OCI-LY7 (cell line): Measurements from ENCODE around the gene ABLIM1. TPM values are rescaled to one million over a fixed set of nuclear protein-coding genes. Genes with fewer than 3 reads are reported as not detected.
A peak's percentile ranks its signal among the peaks of the same experiment; 100 is the strongest.

ENCODE experiments used
- BruUV-seq: library from RNA; stranded (reverse); fragments of 400-500 nt; replicated peaks from 2 replicates; lab custom pipeline; 2021; lab: Mats Ljungman, UMichigan
- CTCF ChIA-PET: fragments of 300-600 bp; sonication (Branson Sonifier 250); formaldehyde crosslinking; loops from one replicate; lab custom pipeline; 2022; ENCODE audit warnings: antibody characterized with exemption; ENCODE audit not compliant: unreplicated experiment; lab: Charles Lee
- POLR2A ChIA-PET: fragments of 300-600 bp; sonication (Branson Sonifier 250); formaldehyde crosslinking; loops from one replicate; lab custom pipeline; 2022; ENCODE audit warnings: antibody characterized with exemption; lab: Charles Lee
- DNase-seq: peaks from one replicate; pipeline ENCODE4 v3.0.0-alpha.2; 2015; ENCODE audit warnings: low spot score
- H2AFZ ChIP-seq: fragments of 200-600 bp; sonication (generic), shearing (Covaris generic); 2 replicates; pipeline ENCODE4 v1.6.1; 2014; ENCODE audit warnings: mild to moderate bottlenecking, antibody characterized with exemption, low read length, moderate library complexity
- H3K27ac ChIP-seq: fragments of 200-600 bp; sonication (generic); 2 replicates; pipeline ENCODE4 v1.5.1; 2014; ENCODE audit warnings: mixed run types, low read depth, mild to moderate bottlenecking, moderate library complexity, low read length, inconsistent platforms; ENCODE audit not compliant: poor library complexity, severe bottlenecking
- H3K36me3 ChIP-seq: fragments of 200-600 bp; sonication (generic); 2 replicates; pipeline ENCODE4 v1.6.1; 2014; ENCODE audit warnings: mild to moderate bottlenecking, antibody characterized with exemption, low read length, moderate library complexity, mixed read lengths; ENCODE audit not compliant: insufficient read depth
- H3K4me1 ChIP-seq: fragments of 200-600 bp; sonication (generic); 2 replicates; pipeline ENCODE4 v1.5.1; 2014; ENCODE audit warnings: mild to moderate bottlenecking, low read length; ENCODE audit not compliant: insufficient read depth, poor library complexity, severe bottlenecking
- H3K4me2 ChIP-seq: fragments of 200-600 bp; sonication (generic); 2 replicates; pipeline ENCODE4 v1.6.1; 2014; ENCODE audit warnings: mild to moderate bottlenecking, low read length
- H3K4me3 ChIP-seq: fragments of 200-600 bp; sonication (generic); 2 replicates; pipeline ENCODE4 v1.5.1; 2014; ENCODE audit warnings: mild to moderate bottlenecking, low read depth, low read length; ENCODE audit not compliant: poor library complexity, severe bottlenecking
- H3K79me2 ChIP-seq: fragments of 200-600 bp; sonication (generic); 2 replicates; pipeline ENCODE4 v1.6.1; 2016; ENCODE audit warnings: low read depth, mild to moderate bottlenecking, low read length, moderate library complexity, mixed read lengths; ENCODE audit not compliant: insufficient read depth
- H3K9me2 ChIP-seq: fragments of 200-600 bp; sonication (generic); 2 replicates; pipeline ENCODE4 v1.6.1; 2016; ENCODE audit warnings: mild to moderate bottlenecking, low read length, mixed read lengths; ENCODE audit not compliant: insufficient read depth
- H3K9me3 ChIP-seq: fragments of 200-600 bp; sonication (generic); 2 replicates; pipeline ENCODE4 v1.6.1; 2014; ENCODE audit warnings: mild to moderate bottlenecking, mixed run types, low read length, mixed read lengths
- H4K20me1 ChIP-seq: fragments of 200-600 bp; sonication (generic); 2 replicates; pipeline ENCODE4 v1.6.1; 2014; ENCODE audit warnings: mild to moderate bottlenecking, antibody characterized with exemption, low read length, moderate library complexity, mixed read lengths; ENCODE audit not compliant: insufficient read depth
- CTCF ChIP-seq: fragments of 200-600 bp; sonication (generic); conservative IDR thresholded peaks from 2 replicates; pipeline ENCODE4 v1.5.1; 2014; ENCODE audit warnings: mild to moderate bottlenecking, antibody characterized with exemption, low read length, moderate library complexity, mixed read lengths
- EZH2phosphoT487 ChIP-seq: fragments of 200-600 bp; sonication (generic); IDR thresholded peaks from 2 replicates; pipeline ENCODE4 v1.6.1; 2018; ENCODE audit warnings: low read depth, borderline replicate concordance, mild to moderate bottlenecking, mixed run types, antibody characterized with exemption, low read length, moderate library complexity, mixed read lengths
- intact Hi-C: fragments of 100-400 bp; cut with micrococcal nuclease; formaldehyde crosslinking; loops from one replicate; pipeline ENCODE4 v1.10.0; 2022; ENCODE audit not compliant: unreplicated experiment
- total RNA-seq, 2 experiments: library from RNA; depleted of rRNA in 1 of 2; stranded (reverse); fragments of >200 nt in 1 of 2; shearing (Covaris generic) in 1 of 2; gene quantifications; 2 replicates each; pipeline ENCODE4 v1.2.3, GENCODE V29; 2014 to 2022

The ABLIM1 gene
- total RNA-seq, 2 experiments from 2014 or later: 94.2 to 268 TPM

- peak overlapping the region; percentile 96 for H3K4me2 ChIP-seq
- no TSS peak for BruUV-seq
These were observed 113.0 kb downstream of the ABLIM1 start for GRCh38 chr10:114545071-114545470.

GRCh38 chr10:114544045-114544659 lies 113.9 kb downstream of the ABLIM1 start:
- Histone ChIP-seq H3K27ac (peak overlapping the region; percentile 94), H3K9me3 (no peaks in the 10 kb centered on the region), H3K79me2 (no peaks in the 10 kb centered on the region), H3K4me3 (peak overlapping the region; percentile 60), H3K9me2 (no peaks in the 10 kb centered on the region), H2AFZ (peak overlapping the region; percentile 93; the same call in 1 of the 2 replicates), H3K4me1 (peaks cover 85% of the 10 kb centered on the region), H3K36me3 (no peaks in the 10 kb centered on the region), H4K20me1 (no peaks in the 10 kb centered on the region), H3K4me2 (peak overlapping the region; percentile 96)
- no peak for TF ChIP-seq EZH2phosphoT487
- TF ChIP-seq CTCF: no peak
- no TSS peak for BruUV-seq
- DNase-seq: peak; percentile 96
- intact Hi-C loops: loop anchor here (1.0 to 5.0 kb wide), 5 partner anchors 18 to 372 kb away; partner anchors contain the start of genes CCDC186 and FHIP2A
- POLR2A ChIA-PET: interaction anchor here (0.9 to 12.1 kb wide), 12 partner anchors 8 to 394 kb away, joined by 3 to 192 read pairs (median 4); partner anchors contain the start of gene TRUB1
- CTCF ChIA-PET: interaction anchor here (1.0 to 2.0 kb wide), 3 partner anchors 17 to 47 kb away, joined by 5 to 11 read pairs (median 5); no protein-coding TSS in a partner anchor

More at GRCh38 chr10:114545071-114545470, 113.0 kb downstream of the ABLIM1 start:
- Histone ChIP-seq H3K4me1 (peaks cover 75% of the 10 kb centered on the region), H4K20me1 (no peaks in the 10 kb centered on the region), H3K9me3 (no peaks in the 10 kb centered on the region), H3K79me2 (no peaks in the 10 kb centered on the region), H3K9me2 (no peaks in the 10 kb centered on the region), H3K27ac (peak overlapping the region; percentile 94), H3K4me3 (peak overlapping the region; percentile 29), H2AFZ (peak overlapping the region; percentile 93), H3K36me3 (no peaks in the 10 kb centered on the region)
- intact Hi-C loops: no loop called here
- ChIA-PET POLR2A (interaction anchor here (0.6 to 12.1 kb wide), 13 partner anchors 12 to 851 kb away, joined by 3 to 192 read pairs (median 5); no protein-coding TSS in a partner anchor), CTCF (interaction anchor here (1.0 to 1.5 kb wide), 3 partner anchors 23 to 74 kb away, joined by 3 to 5 read pairs (median 4); no protein-coding TSS in a partner anchor)
- DNase-seq: no peak
- no peak for TF ChIP-seq EZH2phosphoT487
- no peak for TF ChIP-seq CTCF

- no peaks in the 10 kb centered on the region for H3K36me3 ChIP-seq
- no peak for TF ChIP-seq EZH2phosphoT487
- no peak for TF ChIP-seq CTCF
- H3K27ac ChIP-seq: peak overlapping the region; percentile 94
- H3K4me1 ChIP-seq: peaks cover 89% of the 10 kb centered on the region
- H2AFZ ChIP-seq: peak overlapping the region; percentile 48; the same call in 1 of the 2 replicates
- no TSS peak for BruUV-seq
- no peaks in the 10 kb centered on the region for H3K9me3 ChIP-seq
- H3K4me2 ChIP-seq: peak overlapping the region; percentile 96
- CTCF ChIA-PET: interaction anchor here (2.0 kb wide), 1 partner anchor 17 kb away, joined by 11 read pairs; no protein-coding TSS in a partner anchor
- no peaks in the 10 kb centered on the region for H3K79me2 ChIP-seq
- H3K4me3 ChIP-seq: peak overlapping the region; percentile 60
- DNase-seq: peak; percentile 23
- POLR2A ChIA-PET: interaction anchor here (1.0 to 12.1 kb wide), 8 partner anchors 12 to 394 kb away, joined by 3 to 192 read pairs (median 8); partner anchors contain the start of gene TRUB1
- no peaks in the 10 kb centered on the region for H4K20me1 ChIP-seq
- intact Hi-C loops: loop anchor here (5.0 kb wide), 2 partner anchors 279 to 371 kb away; partner anchors contain the start of genes CCDC186 and FHIP2A
- H3K9me2 ChIP-seq: no peaks in the 10 kb centered on the region
These were observed 114.6 kb downstream of the ABLIM1 start for GRCh38 chr10:114543456-114543855.
